Measurements from ENCODE around the gene EXD2. TPM values are rescaled to one million over a fixed set of nuclear protein-coding genes. Genes with fewer than 3 reads are reported as not detected.
A peak's percentile ranks its signal among the peaks of the same experiment; 100 is the strongest.

The EXD2 gene, protein sequence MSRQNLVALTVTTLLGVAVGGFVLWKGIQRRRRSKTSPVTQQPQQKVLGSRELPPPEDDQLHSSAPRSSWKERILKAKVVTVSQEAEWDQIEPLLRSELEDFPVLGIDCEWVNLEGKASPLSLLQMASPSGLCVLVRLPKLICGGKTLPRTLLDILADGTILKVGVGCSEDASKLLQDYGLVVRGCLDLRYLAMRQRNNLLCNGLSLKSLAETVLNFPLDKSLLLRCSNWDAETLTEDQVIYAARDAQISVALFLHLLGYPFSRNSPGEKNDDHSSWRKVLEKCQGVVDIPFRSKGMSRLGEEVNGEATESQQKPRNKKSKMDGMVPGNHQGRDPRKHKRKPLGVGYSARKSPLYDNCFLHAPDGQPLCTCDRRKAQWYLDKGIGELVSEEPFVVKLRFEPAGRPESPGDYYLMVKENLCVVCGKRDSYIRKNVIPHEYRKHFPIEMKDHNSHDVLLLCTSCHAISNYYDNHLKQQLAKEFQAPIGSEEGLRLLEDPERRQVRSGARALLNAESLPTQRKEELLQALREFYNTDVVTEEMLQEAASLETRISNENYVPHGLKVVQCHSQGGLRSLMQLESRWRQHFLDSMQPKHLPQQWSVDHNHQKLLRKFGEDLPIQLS
- total RNA-seq (ENCODE audit: unreplicated experiment), result 21.0 TPM
- long read RNA-seq, full-length matches to known transcripts, result 6 of 10 reads
- long read RNA-seq, partial matches to known transcripts, result 0 of 10 reads
- long read RNA-seq, other reads (novel, unspliced or antisense), result 4 of 10 reads

GRCh38 chr14:69191340-69192111 lies at the start of gene EXD2:
EXD2 (plus strand) TSS chr14:69191498; CDS start chr14:69209471, 17,973 bp downstream.
- H3K4me1 Mint-ChIP-seq (ENCODE audit: unreplicated experiment), result no peaks in the 10 kb centered on the region
- peak within 1 kb of the TSS; percentile 83 for H3K27ac Mint-ChIP-seq (ENCODE audit: unreplicated experiment)
- H3K36me3 Mint-ChIP-seq (ENCODE audit: low read depth, unreplicated experiment), result no peaks in the 10 kb centered on the region
- TF ChIP-seq, protein P1, sequence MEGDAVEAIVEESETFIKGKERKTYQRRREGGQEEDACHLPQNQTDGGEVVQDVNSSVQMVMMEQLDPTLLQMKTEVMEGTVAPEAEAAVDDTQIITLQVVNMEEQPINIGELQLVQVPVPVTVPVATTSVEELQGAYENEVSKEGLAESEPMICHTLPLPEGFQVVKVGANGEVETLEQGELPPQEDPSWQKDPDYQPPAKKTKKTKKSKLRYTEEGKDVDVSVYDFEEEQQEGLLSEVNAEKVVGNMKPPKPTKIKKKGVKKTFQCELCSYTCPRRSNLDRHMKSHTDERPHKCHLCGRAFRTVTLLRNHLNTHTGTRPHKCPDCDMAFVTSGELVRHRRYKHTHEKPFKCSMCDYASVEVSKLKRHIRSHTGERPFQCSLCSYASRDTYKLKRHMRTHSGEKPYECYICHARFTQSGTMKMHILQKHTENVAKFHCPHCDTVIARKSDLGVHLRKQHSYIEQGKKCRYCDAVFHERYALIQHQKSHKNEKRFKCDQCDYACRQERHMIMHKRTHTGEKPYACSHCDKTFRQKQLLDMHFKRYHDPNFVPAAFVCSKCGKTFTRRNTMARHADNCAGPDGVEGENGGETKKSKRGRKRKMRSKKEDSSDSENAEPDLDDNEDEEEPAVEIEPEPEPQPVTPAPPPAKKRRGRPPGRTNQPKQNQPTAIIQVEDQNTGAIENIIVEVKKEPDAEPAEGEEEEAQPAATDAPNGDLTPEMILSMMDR (IDR thresholded peaks at IDR 0.05; ENCODE audit: unreplicated experiment), result no peak
- peak within 1 kb of the TSS; percentile 95 for H3K4me3 Mint-ChIP-seq (ENCODE audit: unreplicated experiment)
- DNase-seq (ENCODE audit: low spot score), result peak; percentile 58
- peaks cover 4% of the 10 kb centered on the region for H3K27me3 Mint-ChIP-seq (ENCODE audit: unreplicated experiment)
- H3K9me3 Mint-ChIP-seq (ENCODE audit: unreplicated experiment), result no peaks in the 10 kb centered on the region

DNA sequence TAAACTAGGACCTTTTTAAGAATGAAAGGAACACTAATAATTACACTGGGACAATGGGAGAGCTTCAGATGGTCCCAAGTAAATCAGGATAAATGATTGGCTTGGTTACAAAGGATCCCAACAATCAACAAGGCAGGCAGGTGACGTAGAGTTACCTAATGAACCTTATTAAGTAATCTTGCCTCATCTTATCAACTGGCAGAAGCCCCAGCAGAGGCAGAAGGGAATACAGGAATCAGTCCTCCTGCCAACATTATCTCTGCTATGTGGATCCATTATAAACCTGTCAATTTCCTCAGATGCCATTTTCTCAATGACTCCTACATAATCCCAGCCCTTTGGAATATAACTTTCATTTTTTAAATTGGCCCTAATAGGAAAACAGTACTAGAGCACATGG lies 49.7 kb upstream of the EXD2 start:
- no peak overlapping the region for H3K4me3 Mint-ChIP-seq (ENCODE audit: unreplicated experiment)
- TF ChIP-seq, protein P1 (IDR thresholded peaks at IDR 0.05; ENCODE audit: unreplicated experiment), result no peak
- DNase-seq (ENCODE audit: low spot score), result no peak
- H3K27me3 Mint-ChIP-seq (ENCODE audit: unreplicated experiment), result peaks cover 3% of the 10 kb centered on the region
- H3K4me1 Mint-ChIP-seq (ENCODE audit: unreplicated experiment), result peaks cover 6% of the 10 kb centered on the region
- no peaks in the 10 kb centered on the region for H3K9me3 Mint-ChIP-seq (ENCODE audit: unreplicated experiment)
- no peak overlapping the region for H3K27ac Mint-ChIP-seq (ENCODE audit: unreplicated experiment)
- H3K36me3 Mint-ChIP-seq (ENCODE audit: low read depth, unreplicated experiment), result no peaks in the 10 kb centered on the region

DNA sequence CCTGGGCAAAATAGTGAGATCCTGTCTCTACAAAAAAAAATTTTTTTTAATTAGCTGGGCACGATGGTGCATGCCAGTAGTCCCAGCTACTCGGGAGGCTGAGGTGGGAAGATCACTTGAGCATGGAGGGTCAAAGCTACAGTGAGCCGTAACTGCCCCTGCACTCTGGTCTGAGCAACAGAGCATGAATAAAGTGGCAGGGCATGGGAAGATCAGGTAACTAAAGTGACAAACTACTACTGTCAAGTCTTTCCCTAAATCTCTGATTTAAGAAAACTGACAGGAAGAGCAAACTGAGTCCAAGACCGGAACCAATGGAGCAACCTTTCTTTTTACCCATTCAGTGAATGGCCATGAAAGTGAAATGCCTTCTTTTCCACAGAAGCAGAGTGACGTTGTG lies 49.2 kb upstream of the EXD2 start:
- TF ChIP-seq, protein P1 (IDR thresholded peaks at IDR 0.05; ENCODE audit: unreplicated experiment), result no peak
- Mint-ChIP-seq H3K4me3 (ENCODE audit: unreplicated experiment) (no peak overlapping the region), H3K36me3 (ENCODE audit: low read depth, unreplicated experiment) (no peaks in the 10 kb centered on the region), H3K27me3 (ENCODE audit: unreplicated experiment) (peaks cover 3% of the 10 kb centered on the region), H3K27ac (ENCODE audit: unreplicated experiment) (no peak overlapping the region), H3K9me3 (ENCODE audit: unreplicated experiment) (no peaks in the 10 kb centered on the region), H3K4me1 (ENCODE audit: unreplicated experiment) (peaks cover 6% of the 10 kb centered on the region)
- DNase-seq (ENCODE audit: low spot score), result no peak

DNA sequence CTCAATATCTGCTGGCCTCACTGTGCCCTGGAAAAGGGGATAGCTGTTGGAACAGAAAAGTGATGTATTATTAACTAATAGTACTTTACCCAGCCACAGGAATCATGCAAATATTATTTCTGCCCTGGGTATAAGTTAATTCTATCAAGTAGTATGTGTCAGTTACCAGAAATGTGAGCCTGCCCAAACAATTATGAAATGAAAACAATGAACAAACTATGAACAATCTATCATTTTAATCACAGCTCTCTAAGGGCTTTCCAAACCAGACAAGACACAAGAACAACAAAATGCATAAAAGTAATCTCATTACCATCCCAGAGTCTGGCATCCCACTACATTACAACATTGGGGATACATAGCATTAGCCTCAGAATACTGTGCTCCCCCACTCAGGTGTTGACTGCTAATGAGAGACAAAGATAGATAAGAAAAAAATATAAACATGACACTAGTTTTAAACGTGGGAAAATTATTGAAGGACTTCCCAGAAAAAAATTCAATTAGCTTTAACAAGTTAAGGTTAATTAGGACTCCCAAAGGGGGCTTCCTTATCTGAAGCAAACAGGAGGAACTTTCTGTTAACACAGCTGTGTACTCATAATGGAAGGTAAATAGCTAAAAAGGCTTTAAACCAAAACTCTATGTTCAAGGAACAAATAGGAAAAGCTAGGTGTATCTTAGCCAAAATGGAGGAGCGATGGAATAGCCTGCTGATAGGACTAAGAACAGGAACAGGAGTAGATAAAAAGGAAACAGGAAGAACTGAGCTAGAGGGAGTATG lies 41.6 kb upstream of the EXD2 start:
- Mint-ChIP-seq H3K4me3 (ENCODE audit: unreplicated experiment) (peak overlapping the region; percentile 54), H3K36me3 (ENCODE audit: low read depth, unreplicated experiment) (peaks cover 19% of the 10 kb centered on the region), H3K27ac (ENCODE audit: unreplicated experiment) (peak overlapping the region; percentile 90), H3K4me1 (ENCODE audit: unreplicated experiment) (peaks cover 30% of the 10 kb centered on the region), H3K27me3 (ENCODE audit: unreplicated experiment) (peaks cover 9% of the 10 kb centered on the region), H3K9me3 (ENCODE audit: unreplicated experiment) (no peaks in the 10 kb centered on the region)
- no peak for DNase-seq (ENCODE audit: low spot score)
- TF ChIP-seq, protein P1 (IDR thresholded peaks at IDR 0.05; ENCODE audit: unreplicated experiment), result no peak

Data from endothelial cell (in vitro differentiated cells).